CD4-positive, alpha-beta T cell (primary cell): ENCODE data around the gene CDK6. TPM values are rescaled to one million over a fixed set of nuclear protein-coding genes. Genes with fewer than 3 reads are reported as not detected.

Experiments used
- ATAC-seq: fragments of 200-7000 bp; cut with Tn5 transposase; one replicate; pipeline ENCODE4 v1.10.0; 2022; ENCODE audit warnings: mild to moderate bottlenecking; ENCODE audit not compliant: poor library complexity
- CTCF ChIA-PET: fragments of 350-600 bp; sonication (Branson Sonifier 250); formaldehyde crosslinking; loops from one replicate; lab custom pipeline; 2021; ENCODE audit warnings: antibody characterized with exemption, inconsistent platforms; lab: Charles Lee
- POLR2A ChIA-PET: fragments of 350-600 bp; sonication (Branson Sonifier 250); formaldehyde crosslinking; loops from one replicate; lab custom pipeline; 2021; ENCODE audit warnings: antibody characterized with exemption, inconsistent platforms; lab: Charles Lee
- DNase-seq, 14 experiments: peaks; one replicate each; pipeline ENCODE4 v3.0.0-alpha.2; 2013 to 2020; ENCODE audit warnings: mixed read lengths in 2 of 14
- H3K27ac ChIP-seq, 2 donors: one replicate each; pipeline versions ENCODE4 v1.5.1 to v1.7.0; 2013; ENCODE audit warnings: low read length in 2 of 2, low read depth in 1 of 2, mild to moderate bottlenecking in 1 of 2
- H3K27me3 ChIP-seq, 2 experiments: 1 replicate in 1 of 2; 2 replicates in 1 of 2; pipeline versions ENCODE4 v1.6.1 to v1.7.0; 2013; ENCODE audit warnings: low read length in 2 of 2, control low read depth in 1 of 2, mild to moderate bottlenecking in 1 of 2, moderate library complexity in 1 of 2; ENCODE audit not compliant: insufficient read depth in 2 of 2, control insufficient read depth in 1 of 2
- H3K36me3 ChIP-seq: one replicate; pipeline ENCODE4 v1.6.1; 2013; ENCODE audit warnings: low read length, control low read depth; ENCODE audit not compliant: insufficient read depth
- H3K4me1 ChIP-seq: one replicate; pipeline ENCODE4 v1.6.1; 2013; ENCODE audit warnings: low read length, control low read depth; ENCODE audit not compliant: insufficient read depth
- H3K4me3 ChIP-seq: one replicate; pipeline ENCODE4 v1.5.1; 2013; ENCODE audit warnings: mild to moderate bottlenecking, low read length, moderate library complexity
- H3K9me3 ChIP-seq, 2 experiments: 1 replicate in 1 of 2; 2 replicates in 1 of 2; pipeline versions ENCODE4 v1.6.1 to v1.7.0; 2013; ENCODE audit warnings: low read length in 2 of 2, mild to moderate bottlenecking in 2 of 2, control low read depth in 1 of 2, moderate library complexity in 1 of 2; ENCODE audit not compliant: control insufficient read depth in 1 of 2, insufficient read depth in 1 of 2
- H3K27ac Mint-ChIP-seq: one replicate; pipeline ENCODE4 v1.8.0; 2020; ENCODE audit warnings: mixed read lengths
- H3K27me3 Mint-ChIP-seq: one replicate; pipeline ENCODE4 v1.8.0; 2021; ENCODE audit warnings: mixed read lengths
- H3K36me3 Mint-ChIP-seq: one replicate; pipeline ENCODE4 v1.8.0; 2021; ENCODE audit warnings: low read depth, mixed read lengths
- H3K4me1 Mint-ChIP-seq: one replicate; pipeline ENCODE4 v1.8.0; 2021; ENCODE audit warnings: low read depth, mixed read lengths
- H3K4me3 Mint-ChIP-seq: one replicate; pipeline ENCODE4 v1.8.0; 2020; ENCODE audit warnings: mild to moderate bottlenecking, mixed read lengths
- H3K9me3 Mint-ChIP-seq: one replicate; pipeline ENCODE4 v1.8.0; 2020; ENCODE audit warnings: mixed read lengths
- intact Hi-C, 2 experiments: fragments of 100-400 bp; cut with DNase I in 1 of 2; cut with micrococcal nuclease in 1 of 2; formaldehyde crosslinking; loops; one replicate each; pipeline versions ENCODE4 v1.15.1 to v1.9.0; 2023 to 2025; cut with DNase I, micrococcal nuclease
- total RNA-seq, 174 experiments: library from RNA in 2 of 174; stranded (reverse) in 2 of 174; gene quantifications; one replicate each; pipeline ENCODE4 v1.2.3 and lab custom pipeline; 2021 to 2026
- TF ChIP-seq, protein P1 (sequence below): fragments of 200-600 bp; IDR thresholded peaks from one replicate; pipeline ENCODE4 v1.8.0; 2022; ENCODE audit warnings: antibody characterized with exemption, mild to moderate bottlenecking

CDK6 gene
- total RNA-seq, 2 experiments from 2014 or later: 13.0 to 13.7 TPM

- peaks cover 15% of the 10 kb centered on the region for H3K36me3 ChIP-seq
- CTCF ChIA-PET: no interaction called here
- intact Hi-C loops: loop anchor here in 1 of 2 experiments (1.0 kb wide), 1 partner anchor 16 kb away; no protein-coding TSS in a partner anchor
- H3K4me1 ChIP-seq: peaks cover 4% of the 10 kb centered on the region
- no peak overlapping the region for H3K4me3 Mint-ChIP-seq
- H3K9me3 ChIP-seq: no peaks in the 10 kb centered on the region
- H3K9me3 Mint-ChIP-seq: no peaks in the 10 kb centered on the region
- TF ChIP-seq, protein P1, sequence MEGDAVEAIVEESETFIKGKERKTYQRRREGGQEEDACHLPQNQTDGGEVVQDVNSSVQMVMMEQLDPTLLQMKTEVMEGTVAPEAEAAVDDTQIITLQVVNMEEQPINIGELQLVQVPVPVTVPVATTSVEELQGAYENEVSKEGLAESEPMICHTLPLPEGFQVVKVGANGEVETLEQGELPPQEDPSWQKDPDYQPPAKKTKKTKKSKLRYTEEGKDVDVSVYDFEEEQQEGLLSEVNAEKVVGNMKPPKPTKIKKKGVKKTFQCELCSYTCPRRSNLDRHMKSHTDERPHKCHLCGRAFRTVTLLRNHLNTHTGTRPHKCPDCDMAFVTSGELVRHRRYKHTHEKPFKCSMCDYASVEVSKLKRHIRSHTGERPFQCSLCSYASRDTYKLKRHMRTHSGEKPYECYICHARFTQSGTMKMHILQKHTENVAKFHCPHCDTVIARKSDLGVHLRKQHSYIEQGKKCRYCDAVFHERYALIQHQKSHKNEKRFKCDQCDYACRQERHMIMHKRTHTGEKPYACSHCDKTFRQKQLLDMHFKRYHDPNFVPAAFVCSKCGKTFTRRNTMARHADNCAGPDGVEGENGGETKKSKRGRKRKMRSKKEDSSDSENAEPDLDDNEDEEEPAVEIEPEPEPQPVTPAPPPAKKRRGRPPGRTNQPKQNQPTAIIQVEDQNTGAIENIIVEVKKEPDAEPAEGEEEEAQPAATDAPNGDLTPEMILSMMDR: no peak
- ATAC-seq: no peak
- no peak for DNase-seq
- POLR2A ChIA-PET: no interaction called here
- H3K36me3 Mint-ChIP-seq: peaks cover 8% of the 10 kb centered on the region
- H3K4me1 Mint-ChIP-seq: peaks cover 11% of the 10 kb centered on the region
- no peak overlapping the region for H3K4me3 ChIP-seq
- H3K27ac Mint-ChIP-seq: no peak overlapping the region
- H3K27me3 Mint-ChIP-seq: no peaks in the 10 kb centered on the region
- no peak overlapping the region for H3K27ac ChIP-seq
- no peaks in the 10 kb centered on the region for H3K27me3 ChIP-seq
These were observed 174.7 kb downstream of the CDK6 start for GRCh38 chr7:92661651-92662050.

GRCh38 chr7:92658671-92659070 lies 177.7 kb downstream of the CDK6 start:
- no peaks in the 10 kb centered on the region for H3K4me1 ChIP-seq
- Mint-ChIP-seq H3K27me3 (no peaks in the 10 kb centered on the region), H3K36me3 (peaks cover 5% of the 10 kb centered on the region), H3K4me1 (no peaks in the 10 kb centered on the region), H3K4me3 (no peak overlapping the region), H3K9me3 (no peaks in the 10 kb centered on the region), H3K27ac (no peak overlapping the region)
- no peaks in the 10 kb centered on the region for H3K27me3 ChIP-seq
- DNase-seq (no peak), ATAC-seq (no peak)
- peaks cover 15% of the 10 kb centered on the region for H3K36me3 ChIP-seq
- intact Hi-C loops: no loop called here
- no peak overlapping the region for H3K27ac ChIP-seq
- CTCF ChIA-PET: interaction anchor here (0.7 kb wide), 1 partner anchor 146 kb away, joined by 3 read pairs; no protein-coding TSS in a partner anchor
- POLR2A ChIA-PET: no interaction called here
- TF ChIP-seq, protein P1: no peak
- no peaks in the 10 kb centered on the region for H3K9me3 ChIP-seq
- no peak overlapping the region for H3K4me3 ChIP-seq

GRCh38 chr7:92657391-92657790 lies 179.0 kb downstream of the CDK6 start:
- DNase-seq: no peak
- ChIA-PET POLR2A (no interaction called here), CTCF (no interaction called here)
- H3K4me3 Mint-ChIP-seq: no peak overlapping the region
- peaks cover 5% of the 10 kb centered on the region for H3K36me3 Mint-ChIP-seq
- no peak overlapping the region for H3K27ac ChIP-seq
- H3K36me3 ChIP-seq: peaks cover 15% of the 10 kb centered on the region
- H3K9me3 Mint-ChIP-seq: no peaks in the 10 kb centered on the region
- no peak overlapping the region for H3K4me3 ChIP-seq
- peaks cover 4% of the 10 kb centered on the region for H3K4me1 Mint-ChIP-seq
- no peaks in the 10 kb centered on the region for H3K27me3 Mint-ChIP-seq
- no peaks in the 10 kb centered on the region for H3K4me1 ChIP-seq
- intact Hi-C loops: no loop called here
- H3K9me3 ChIP-seq: no peaks in the 10 kb centered on the region
- no peak for ATAC-seq
- H3K27me3 ChIP-seq: no peaks in the 10 kb centered on the region
- no peak overlapping the region for H3K27ac Mint-ChIP-seq
- TF ChIP-seq, protein P1: no peak
